Activated T-cell treated with anti-CD3 and anti-CD28 coated beads for 1 hour (primary cell): ENCODE data around the gene NCOA7.

ENCODE experiments used
- DNase-seq: peaks from one replicate; pipeline ENCODE4 v3.0.0-alpha.2; 2020; ENCODE audit warnings: low read depth

NCOA7 gene

GRCh38 chr6:125979101-125979500, 188.3 kb downstream of the NCOA7 start:
- DNase-seq: no peak
